Motor neuron (in vitro differentiated cells): ENCODE results near the gene DTX3. TPM values are rescaled to one million over a fixed set of nuclear protein-coding genes. Genes with fewer than 3 reads are reported as not detected.

Source experiments
- ATAC-seq, 8 experiments: fragments of 200-7000 bp; cut with Tn5 transposase; replicated peaks in 6 of 8; 2 replicates each; pipeline ENCODE4 v1.8.0; 2021; ENCODE audit warnings: mild to moderate bottlenecking in 8 of 8, moderate library complexity in 8 of 8
- H3K27ac ChIP-seq, 2 donors: fragments of 250-450 bp; sonication (Bioruptor Pico); 2 replicates each; pipeline ENCODE4 v1.9.0; 2021; ENCODE audit warnings: antibody characterized with exemption in 2 of 2, mild to moderate bottlenecking in 2 of 2, moderate library complexity in 1 of 2
- H3K4me1 ChIP-seq, 2 donors: fragments of 250-450 bp; sonication (Bioruptor Pico); replicated peaks in 1 of 2; 2 replicates each; pipeline ENCODE4 v1.6.1; 2021; ENCODE audit warnings: antibody characterized with exemption in 2 of 2, mild to moderate bottlenecking in 2 of 2, moderate library complexity in 1 of 2
- H3K4me3 ChIP-seq, 5 donors: fragments of 250-450 bp; sonication (Bioruptor Pico); 2 replicates each; pipeline ENCODE4 v1.9.0; 2021; ENCODE audit warnings: antibody characterized with exemption in 5 of 5, mild to moderate bottlenecking in 5 of 5, moderate library complexity in 4 of 5
- WGBS, 10 experiments: fragments of 450-650 bp; shearing (Covaris generic); methylation state at CpG; one replicate each; pipeline ENCODE4 v1.0.0; 2022; 5-methylcytosine and 5-hydroxymethylcytosine counted together
- in situ Hi-C, 9 experiments: fragments of 400-800 bp; cut with MboI; loops; one replicate each; pipeline ENCODE4 v1.15.0; 2021; ENCODE audit warnings: low sequenced_read_pairs in 9 of 9, low pct_unique_long_range_greater_than_20kb in 2 of 9; ENCODE audit not compliant: unreplicated experiment in 9 of 9
- total RNA-seq, 8 experiments: library from RNA; unstranded; fragments of 300-600 nt; gene quantifications; 2 replicates each; pipeline versions ENCODE4 v1.2.3 to v1.2.4, GENCODE V29; 2022

The DTX3 gene
- total RNA-seq, 8 experiments from 2014 or later = 2.8 to 79.9 (median 62.7) TPM

DNA sequence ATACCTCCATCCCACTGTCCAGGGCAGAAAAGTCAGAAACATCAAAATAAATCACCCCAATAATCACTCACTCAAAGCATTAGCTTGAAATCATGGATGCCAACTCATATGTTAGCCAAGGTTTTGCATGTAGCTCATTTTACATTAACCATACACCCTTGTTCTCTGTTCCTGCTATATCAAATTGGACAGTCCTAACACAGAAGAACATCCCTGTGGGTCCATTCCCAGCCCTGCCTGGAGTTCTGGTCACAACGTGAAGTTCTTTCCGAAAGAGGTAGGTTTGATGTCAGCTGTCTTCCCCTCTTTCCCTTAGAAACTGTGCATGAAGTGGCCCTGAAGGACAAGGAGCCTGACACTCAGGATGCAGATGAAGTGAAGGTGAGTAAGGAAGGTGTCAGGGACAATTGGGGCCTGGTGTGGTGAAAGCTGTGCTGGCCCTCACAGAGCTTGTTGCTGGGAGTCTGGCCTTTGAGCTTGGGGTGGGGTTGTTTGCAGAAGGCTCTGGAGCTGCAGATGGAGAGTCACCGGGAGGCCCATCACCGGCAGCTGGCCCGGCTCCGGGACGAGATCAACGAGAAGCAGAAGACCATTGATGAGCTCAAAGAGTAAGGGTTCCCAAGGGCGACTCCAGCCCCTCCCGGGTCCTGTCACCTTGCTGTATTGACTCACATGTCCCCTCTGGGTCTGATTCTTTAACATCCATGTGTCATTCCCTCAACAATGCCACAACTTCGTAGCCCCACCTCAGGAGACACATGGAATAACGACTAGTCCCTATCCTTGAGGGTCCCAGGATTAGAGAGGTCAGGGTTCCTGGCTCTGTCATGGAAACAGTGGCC is 28.6 kb upstream of the DTX3 start:
- no peaks in the 10 kb centered on the region for H3K4me1 ChIP-seq
- ATAC-seq = no peak
- H3K4me3 ChIP-seq = no peak overlapping the region
- in situ Hi-C loops = no loop called here
- H3K27ac ChIP-seq = no peak overlapping the region
- 33 to 100% (median 87%) methylated on average over 1 to 9 of the region's 12 CpGs; no CpG with 5 or more reads in 3 of the 10 experiments for WGBS, 10 experiments

GRCh38 chr12:57576613-57577160 is 27.9 kb upstream of the DTX3 start:
- Histone ChIP-seq H3K27ac (no peak overlapping the region), H3K4me3 (no peak overlapping the region), H3K4me1 (no peaks in the 10 kb centered on the region)
- ATAC-seq = no peak
- 56 to 100% (median 79%) methylated on average over 1 to 7 of the region's 9 CpGs; no CpG with 5 or more reads in 1 of the 10 experiments for WGBS, 10 experiments
- in situ Hi-C loops = no loop called here

GRCh38 chr12:57577981-57578758 is 26.5 kb upstream of the DTX3 start:
- no peak overlapping the region for H3K4me3 ChIP-seq
- no peak overlapping the region for H3K27ac ChIP-seq

GRCh38 chr12:57579011-57579410 is 25.6 kb upstream of the DTX3 start:
- in situ Hi-C loops = no loop called here
- no peak for ATAC-seq
- Histone ChIP-seq H3K27ac (no peak overlapping the region), H3K4me3 (no peak overlapping the region), H3K4me1 (no peaks in the 10 kb centered on the region)
- 60 to 100% (median 92%) methylated on average over 1 to 2 of the region's 2 CpGs; no CpG with 5 or more reads in 3 of the 10 experiments for WGBS, 10 experiments

More at GRCh38 chr12:57577981-57578758, 26.5 kb upstream of the DTX3 start:
- in situ Hi-C loops = no loop called here
- 66 to 100% (median 80%) methylated on average over 1 to 8 of the region's 12 CpGs; no CpG with 5 or more reads in 1 of the 10 experiments for WGBS, 10 experiments
- no peaks in the 10 kb centered on the region for H3K4me1 ChIP-seq
- no peak for ATAC-seq

DNA sequence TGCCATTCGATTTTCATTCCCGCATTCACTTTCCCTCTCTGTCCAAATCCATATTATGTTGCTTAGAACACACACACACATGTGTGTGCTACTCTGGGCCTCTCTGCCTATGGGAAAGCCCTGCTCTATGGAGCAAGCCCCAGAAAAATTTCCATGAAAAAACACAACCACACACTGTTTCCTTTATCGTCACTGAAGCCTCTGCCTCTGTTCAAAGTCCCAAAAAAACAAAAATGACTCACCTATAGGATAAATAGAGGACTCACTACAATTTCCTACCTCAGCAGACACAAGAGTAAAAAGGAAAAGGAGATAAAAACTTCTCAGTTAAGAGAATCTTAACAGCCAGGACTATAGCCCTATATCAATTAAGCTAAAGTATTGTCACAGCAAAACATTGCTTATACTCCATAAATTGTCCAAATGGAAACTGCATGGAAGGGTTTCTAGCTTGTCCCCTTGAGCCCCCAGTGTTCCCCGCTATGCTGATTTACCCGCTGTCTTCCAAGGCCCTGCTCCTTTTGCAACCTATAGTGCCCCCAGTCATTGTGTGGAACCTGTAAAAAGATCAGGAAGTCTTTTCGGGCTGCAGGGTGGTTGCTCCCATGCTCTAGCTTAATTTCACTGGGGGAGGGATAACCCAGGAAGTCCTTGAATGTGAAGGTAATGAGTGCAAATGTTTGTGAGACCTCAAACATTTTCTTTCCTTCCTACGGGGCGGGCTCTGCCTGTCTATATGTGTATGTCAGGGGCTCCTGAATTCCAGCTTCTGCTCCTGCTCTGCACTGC is 24.8 kb upstream of the DTX3 start:
- WGBS, 10 experiments = 39 to 97% (median 80%) methylated on average over 1 to 7 of the region's 8 CpGs

DNA sequence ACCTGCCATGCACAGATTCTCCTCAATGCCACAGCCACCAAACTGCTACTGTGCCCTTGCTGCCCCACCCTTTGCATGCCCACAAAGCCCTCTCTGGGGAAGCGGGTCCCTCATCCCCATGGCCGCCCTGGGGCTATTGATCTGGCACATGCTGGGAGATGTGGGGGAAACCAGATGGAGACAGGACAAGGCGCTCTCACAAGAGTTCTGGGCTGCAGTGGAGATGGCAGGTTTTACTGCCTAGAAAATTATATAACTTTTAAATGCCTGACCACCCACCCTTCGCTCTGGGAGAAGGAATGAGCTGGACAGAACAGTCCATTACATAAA is 24.2 kb upstream of the DTX3 start:
- 81 to 100% (median 100%) methylated on average over 1 to 4 of the region's 4 CpGs; no CpG with 5 or more reads in 5 of the 10 experiments for WGBS, 10 experiments
- H3K4me1 ChIP-seq = no peaks in the 10 kb centered on the region
- no peak overlapping the region for H3K4me3 ChIP-seq
- ATAC-seq = no peak
- in situ Hi-C loops = no loop called here
- no peak overlapping the region for H3K27ac ChIP-seq

More for the DNA sequence above, 24.8 kb upstream of the DTX3 start:
- in situ Hi-C loops = no loop called here
- no peak overlapping the region for H3K4me3 ChIP-seq
- ATAC-seq = no peak
- H3K27ac ChIP-seq = no peak overlapping the region
- H3K4me1 ChIP-seq = no peaks in the 10 kb centered on the region

DNA sequence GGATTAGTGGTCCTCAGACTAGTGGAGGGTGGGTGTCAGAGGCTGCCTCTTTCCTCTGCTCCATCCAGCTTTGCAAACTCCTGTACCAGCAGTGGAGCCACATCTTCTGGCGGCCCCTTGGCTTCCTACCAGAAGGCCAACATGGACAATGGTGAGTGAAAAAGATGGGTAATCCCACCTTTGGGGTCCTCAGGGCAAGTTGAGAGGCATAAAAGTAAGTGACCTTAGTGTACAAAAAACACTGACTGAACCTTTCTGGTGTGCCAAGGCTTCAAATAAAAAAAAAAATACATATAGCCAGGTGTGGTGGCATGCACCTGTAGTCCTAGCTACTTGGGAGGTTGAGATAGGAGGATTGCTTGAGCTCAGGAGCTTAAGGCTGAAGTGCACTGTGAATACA is 22.8 kb upstream of the DTX3 start:
- Histone ChIP-seq H3K27ac (no peak overlapping the region), H3K4me1 (no peaks in the 10 kb centered on the region), H3K4me3 (no peak overlapping the region)
- no peak for ATAC-seq
- WGBS, 10 experiments = 80 to 100% (median 88%) methylated on average over 1 of the region's 1 CpG; no CpG with 5 or more reads in 7 of the 10 experiments
- in situ Hi-C loops = no loop called here

DNA sequence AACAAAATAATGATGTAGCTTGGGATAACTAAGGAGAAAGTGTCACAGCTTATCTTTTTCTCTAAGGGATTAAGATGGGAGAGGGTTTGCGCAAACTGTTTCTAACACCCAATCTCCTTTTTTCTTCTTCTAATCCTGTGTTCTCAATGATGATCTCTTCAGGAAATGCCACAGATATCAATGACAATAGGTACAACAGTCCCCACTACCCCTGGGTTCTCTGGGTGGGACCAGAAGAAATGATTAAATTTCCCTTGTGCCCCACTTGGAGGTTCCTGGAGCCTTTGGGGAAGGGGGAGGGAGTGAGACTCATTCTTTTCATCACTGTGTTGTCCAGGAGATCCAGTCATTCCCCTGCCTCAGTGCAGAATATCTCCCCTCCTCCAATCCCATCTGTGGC is 22.2 kb upstream of the DTX3 start:
- no peak overlapping the region for H3K27ac ChIP-seq
- 80 to 100% (median 100%) methylated on average over 1 of the region's 1 CpG; no CpG with 5 or more reads in 5 of the 10 experiments for WGBS, 10 experiments
- no peak for ATAC-seq

DNA sequence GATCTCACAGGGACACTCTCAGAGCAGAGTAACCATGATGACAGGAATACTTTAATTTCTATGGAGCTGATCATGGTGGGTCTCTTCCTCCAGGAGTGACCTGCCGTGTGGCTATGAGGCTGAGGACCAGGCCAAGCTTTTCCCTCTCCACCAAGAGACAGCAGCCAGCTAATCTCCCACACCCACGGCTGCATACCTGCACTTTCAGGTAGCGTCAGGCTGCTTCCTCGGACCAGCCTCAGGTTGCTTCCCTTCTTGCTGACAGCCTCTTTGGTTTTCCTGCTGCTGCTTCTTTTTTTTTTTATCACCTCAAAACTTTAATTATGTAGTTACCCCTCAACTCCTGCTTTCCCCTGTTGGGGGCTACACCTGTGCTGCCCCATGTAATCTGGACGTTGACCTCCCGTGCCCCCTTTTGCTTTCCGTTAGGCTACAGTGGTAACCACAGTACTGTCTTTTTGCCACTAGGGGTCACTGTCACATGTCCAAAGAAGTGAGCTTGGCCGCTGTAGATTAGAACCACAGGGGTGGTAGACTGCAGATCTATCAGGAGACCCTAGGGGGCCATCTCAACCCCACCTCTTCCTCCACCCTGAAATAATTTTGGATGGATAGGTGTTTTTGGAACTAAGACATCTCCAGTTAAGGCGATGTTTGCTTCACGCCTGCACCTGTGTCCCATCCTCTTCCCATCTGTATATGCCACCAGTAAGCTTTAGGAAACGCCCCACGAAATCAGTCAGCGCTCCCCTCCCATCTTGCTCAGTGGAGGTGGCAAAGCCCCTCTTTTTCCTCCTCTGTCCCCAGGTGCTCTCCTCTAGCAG is 21.4 kb upstream of the DTX3 start:
- in situ Hi-C loops = no loop called here
- no peaks in the 10 kb centered on the region for H3K4me1 ChIP-seq
- no peak overlapping the region for H3K27ac ChIP-seq
- ATAC-seq = peak; percentile 97 to 100 (median 98)
- WGBS, 10 experiments = 5 to 100% (median 75%) methylated on average over 1 to 6 of the region's 13 CpGs; no CpG with 5 or more reads in 3 of the 10 experiments
- no peak overlapping the region for H3K4me3 ChIP-seq

More for the DNA sequence above, 22.2 kb upstream of the DTX3 start:
- in situ Hi-C loops = no loop called here
- no peak overlapping the region for H3K4me3 ChIP-seq
- no peaks in the 10 kb centered on the region for H3K4me1 ChIP-seq

DNA sequence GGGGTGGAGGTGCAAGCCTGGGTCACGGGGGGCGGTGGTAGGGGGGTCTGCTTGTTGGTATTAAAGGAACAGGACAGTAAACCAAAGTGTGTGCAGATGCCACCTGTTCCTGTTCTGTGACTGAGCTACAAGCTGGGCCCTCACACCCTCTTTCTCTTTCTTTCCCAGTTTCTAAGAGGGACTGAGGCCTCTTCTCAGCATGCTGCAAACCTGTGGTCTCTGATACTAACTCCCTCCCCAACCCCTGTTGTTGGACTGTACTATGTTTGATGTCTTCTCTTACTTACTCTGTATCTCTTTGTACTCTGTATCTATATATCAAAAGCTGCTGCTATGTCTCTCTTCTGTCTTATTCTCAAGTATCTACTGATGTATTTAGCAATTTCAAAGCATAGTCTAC is 20.6 kb upstream of the DTX3 start:
- no peak for ATAC-seq
- H3K4me1 ChIP-seq = no peaks in the 10 kb centered on the region
- in situ Hi-C loops = no loop called here
- no peak overlapping the region for H3K27ac ChIP-seq
- WGBS, 10 experiments = no CpG with 5 or more reads among the region's 2 CpGs
- H3K4me3 ChIP-seq = no peak overlapping the region

GRCh38 chr12:57584690-57585089 is 19.9 kb upstream of the DTX3 start:
- Histone ChIP-seq H3K4me1 (no peaks in the 10 kb centered on the region), H3K4me3 (no peak overlapping the region), H3K27ac (no peak overlapping the region)
- in situ Hi-C loops = no loop called here
- ATAC-seq = no peak

GRCh38 chr12:57585156-57585555 is 19.5 kb upstream of the DTX3 start:
- H3K4me1 ChIP-seq = no peaks in the 10 kb centered on the region
- 20 to 100% (median 83%) methylated on average over 1 to 2 of the region's 2 CpGs; no CpG with 5 or more reads in 3 of the 10 experiments for WGBS, 10 experiments
- no peak overlapping the region for H3K4me3 ChIP-seq
- in situ Hi-C loops = no loop called here
- no peak overlapping the region for H3K27ac ChIP-seq
- no peak for ATAC-seq
